Measurements from ENCODE around the gene ARAP2.

GRCh38 chr4:36233567-36234266 lies 10.6 kb downstream of the ARAP2 start:
- no peak for TF ChIP-seq CTCF (IDR thresholded peaks at IDR 0.05; ENCODE audit: borderline replicate concordance, extremely low read depth, low read length, poor library complexity, severe bottlenecking)
- no peak for TF ChIP-seq EZH2 (IDR thresholded peaks at IDR 0.05; ENCODE audit: borderline replicate concordance, low read depth, low read length, severe bottlenecking)

Measured in DND-41 (cell line).